Stimulated activated CD4-positive, alpha-beta T cell treated with anti-CD3 and anti-CD28 coated beads, Interleukin-4, amount 100 ng/mL, for 4 hours (primary cell): ENCODE measurements around the gene SHISA8.

Experiments
- DNase-seq, 2 experiments: peaks; one replicate each; pipeline ENCODE4 v3.0.0-alpha.2; 2020

Gene SHISA8

DNA sequence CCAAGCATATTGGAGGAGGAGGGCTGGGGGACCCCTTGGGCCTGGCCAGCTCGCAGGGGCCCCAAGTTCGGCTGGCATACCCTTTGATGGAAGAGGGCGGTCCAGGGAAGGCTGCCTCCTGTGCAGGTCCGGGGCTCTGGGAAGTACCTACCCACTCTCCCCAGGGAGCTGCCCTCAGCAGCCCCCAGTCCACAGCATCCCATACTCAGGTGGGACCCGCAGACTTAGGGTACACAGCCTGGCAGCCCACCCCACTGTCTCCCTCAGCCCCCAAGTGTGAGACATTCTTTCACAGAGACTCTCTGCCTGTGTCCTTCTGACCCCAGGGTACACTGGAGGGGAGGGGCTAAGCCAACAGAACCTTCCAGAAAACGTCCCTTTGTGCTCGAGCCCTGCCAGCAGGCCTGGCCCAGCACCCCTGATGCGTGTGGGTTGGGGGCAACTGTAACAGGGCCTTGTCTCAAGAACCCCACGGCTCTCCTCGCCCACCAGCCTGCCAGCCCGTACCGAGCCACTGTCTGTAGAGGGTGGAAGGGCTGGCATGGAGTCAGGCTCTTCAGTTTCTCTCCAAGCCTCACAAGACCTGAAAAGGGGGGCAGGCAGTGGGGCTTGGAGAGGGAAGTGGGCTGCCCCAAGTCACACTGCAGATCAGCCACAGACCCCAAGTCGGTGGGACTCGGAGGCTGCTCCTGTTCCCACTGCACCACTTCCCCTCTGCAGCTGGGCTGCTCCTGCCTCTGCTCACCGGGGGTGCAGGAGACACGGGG lies 18.7 kb upstream of the SHISA8 start:
- DNase-seq: no peak

DNA sequence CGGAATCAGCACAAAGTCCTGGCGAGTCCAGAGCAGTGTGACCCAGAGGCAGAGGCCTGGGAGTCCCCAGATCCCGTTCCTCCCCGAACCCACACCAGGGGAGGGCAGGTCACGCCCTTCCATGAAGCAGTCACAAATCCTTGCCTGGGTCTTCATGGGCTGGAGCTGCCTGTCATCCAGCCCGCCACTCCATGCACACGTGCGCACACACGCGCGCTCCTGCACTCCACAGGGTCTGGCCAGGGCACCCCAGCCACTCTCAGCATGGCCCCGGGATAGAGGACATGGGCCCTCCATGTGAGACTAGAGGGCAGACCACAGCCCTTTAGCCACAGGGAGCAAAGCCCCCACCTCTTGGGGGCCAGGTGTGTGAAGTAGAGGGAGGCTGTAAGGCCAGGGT lies 17.5 kb upstream of the SHISA8 start:
- no peak for DNase-seq

DNA sequence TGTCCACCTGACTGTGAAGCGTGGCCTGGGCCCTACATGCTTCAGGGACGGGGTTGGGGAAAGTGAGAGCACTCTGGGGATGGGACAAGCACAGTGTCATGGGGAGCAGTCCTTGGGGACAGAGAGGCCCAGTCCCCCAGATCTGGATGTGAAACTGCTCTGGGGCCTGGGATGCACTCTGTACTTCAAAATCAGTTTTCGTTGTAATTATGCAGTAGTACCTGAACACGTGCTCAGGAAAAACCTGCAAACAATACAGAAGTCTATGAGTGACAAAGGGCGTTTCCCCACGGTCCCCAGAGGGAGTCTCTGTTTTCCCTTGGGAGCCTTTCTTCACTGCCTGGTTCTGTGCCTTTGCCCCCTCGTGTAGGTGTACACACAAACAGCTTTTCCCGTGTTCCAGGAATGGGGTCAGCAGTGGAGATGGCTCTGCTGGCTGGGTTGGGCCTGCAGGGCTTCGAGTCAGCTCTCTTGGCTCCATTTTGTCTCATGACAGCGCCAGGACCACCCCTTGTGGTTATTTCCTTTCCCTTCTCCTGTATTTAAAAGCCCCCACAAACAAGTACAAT lies 16.9 kb upstream of the SHISA8 start:
- no peak for DNase-seq

DNA sequence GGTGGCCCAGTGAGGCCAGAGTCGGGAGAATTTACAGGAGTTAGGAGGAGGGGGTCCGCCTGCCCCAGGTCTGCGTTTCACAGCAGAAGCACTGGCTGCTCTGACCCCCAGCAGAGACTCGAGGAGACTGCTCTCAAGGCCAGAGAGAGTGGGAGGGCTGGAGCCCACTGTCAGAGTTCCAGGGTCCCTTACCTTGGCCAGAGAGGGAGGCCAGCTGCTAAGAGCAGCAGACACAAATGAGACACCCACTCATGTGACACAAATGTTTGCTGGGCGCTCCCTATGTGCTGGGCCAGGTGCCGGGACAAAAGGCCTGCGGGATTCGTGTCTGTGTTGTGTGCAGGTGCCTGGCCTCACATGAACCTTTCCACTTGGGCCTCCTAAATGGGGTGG lies 14.5 kb upstream of the SHISA8 start:
- DNase-seq: no peak

DNA sequence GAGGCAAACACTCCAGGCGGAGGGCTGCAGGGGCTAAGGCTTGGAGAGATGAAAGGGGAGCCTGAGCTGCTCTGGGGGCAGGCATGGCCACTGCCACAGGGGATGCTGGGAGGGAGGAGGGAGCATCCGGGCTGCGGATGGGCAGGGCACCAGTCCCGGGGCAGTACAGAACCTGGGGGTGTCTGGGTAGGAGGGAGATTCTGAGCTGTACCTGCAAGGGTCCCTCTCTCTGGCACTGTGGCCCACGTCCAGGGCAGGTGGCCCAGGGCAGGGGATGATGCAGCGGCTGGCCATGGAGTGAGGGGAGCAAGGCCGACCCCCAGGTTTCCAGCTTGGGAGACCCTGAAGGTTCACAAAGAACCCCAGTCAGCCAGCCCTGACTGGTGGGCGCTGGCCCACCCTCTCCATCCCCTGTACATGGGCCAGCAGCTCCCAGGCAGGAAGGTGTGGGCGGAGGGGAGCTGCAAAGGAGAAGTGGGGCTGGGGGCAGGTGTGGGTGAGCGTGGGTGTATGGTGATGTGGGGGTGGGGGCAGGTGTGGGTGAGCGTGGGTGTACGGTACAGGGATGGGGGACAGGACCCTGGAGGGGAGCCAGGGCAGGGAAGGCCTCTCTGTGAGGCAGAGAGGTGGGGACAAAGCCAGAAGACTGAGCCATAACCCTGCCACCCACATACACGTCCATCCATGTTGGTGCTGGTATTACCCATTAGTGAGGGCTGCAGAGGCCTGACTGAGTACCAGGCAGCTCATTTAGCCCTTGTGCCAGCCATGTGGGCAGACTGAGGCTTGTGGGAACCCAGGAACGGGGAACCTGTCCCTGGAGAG lies 13.9 kb upstream of the SHISA8 start:
- DNase-seq: no peak

DNA sequence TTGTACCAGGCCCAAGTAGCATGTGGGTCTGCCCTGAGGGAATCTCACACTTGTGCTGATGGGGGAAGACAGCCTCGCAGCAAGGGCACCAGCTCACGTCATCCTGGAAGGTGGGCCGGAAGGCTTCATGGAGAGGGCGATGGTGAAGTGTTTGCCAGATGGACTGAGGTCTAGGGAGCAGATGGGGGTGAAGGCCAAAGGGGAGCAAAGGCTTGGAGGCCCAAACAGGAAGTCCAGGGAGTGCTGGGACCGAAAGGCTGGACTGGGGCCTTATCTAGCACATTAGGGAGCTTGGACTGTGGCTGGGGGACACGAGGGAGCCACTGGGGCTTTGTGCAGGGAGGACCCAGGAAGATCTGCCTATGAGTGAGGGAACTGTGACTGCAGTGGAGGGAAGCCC lies 12.9 kb upstream of the SHISA8 start:
- no peak for DNase-seq

DNA sequence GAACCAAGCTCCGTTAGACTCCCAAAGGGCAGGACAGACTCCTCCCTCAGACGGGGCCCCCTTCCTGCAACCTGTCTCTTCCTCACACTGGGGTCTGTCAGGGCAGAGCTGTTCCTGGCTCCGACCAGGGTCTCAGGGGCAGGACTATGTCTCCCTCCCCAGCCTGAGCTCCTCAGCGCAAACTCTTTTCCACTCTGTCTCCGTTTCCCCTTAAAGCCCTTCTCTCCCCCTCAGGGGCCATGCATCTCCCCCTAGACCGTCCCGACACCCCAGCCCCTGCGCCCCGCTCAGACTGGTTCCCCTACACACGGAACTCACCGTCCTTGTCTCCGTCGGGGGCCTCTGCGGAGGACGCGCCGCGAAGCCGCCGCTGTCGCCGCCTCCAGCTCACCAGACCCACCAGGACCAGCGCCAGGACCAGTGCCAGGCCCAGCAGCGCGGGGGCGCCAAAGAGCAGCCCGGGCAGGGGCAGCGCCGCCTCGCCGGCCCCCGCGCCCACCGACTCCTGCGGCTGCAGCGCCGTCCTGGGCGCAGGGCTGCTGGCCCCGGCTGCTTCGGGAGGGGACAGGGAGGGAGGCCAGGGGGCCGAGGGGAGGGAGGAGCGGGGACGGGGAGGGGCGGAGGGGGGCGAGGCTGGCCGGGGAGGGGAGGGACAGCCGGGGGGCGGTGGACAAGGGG lies 11.0 kb upstream of the SHISA8 start:
- peak; percentile 68 to 78 for DNase-seq

DNA sequence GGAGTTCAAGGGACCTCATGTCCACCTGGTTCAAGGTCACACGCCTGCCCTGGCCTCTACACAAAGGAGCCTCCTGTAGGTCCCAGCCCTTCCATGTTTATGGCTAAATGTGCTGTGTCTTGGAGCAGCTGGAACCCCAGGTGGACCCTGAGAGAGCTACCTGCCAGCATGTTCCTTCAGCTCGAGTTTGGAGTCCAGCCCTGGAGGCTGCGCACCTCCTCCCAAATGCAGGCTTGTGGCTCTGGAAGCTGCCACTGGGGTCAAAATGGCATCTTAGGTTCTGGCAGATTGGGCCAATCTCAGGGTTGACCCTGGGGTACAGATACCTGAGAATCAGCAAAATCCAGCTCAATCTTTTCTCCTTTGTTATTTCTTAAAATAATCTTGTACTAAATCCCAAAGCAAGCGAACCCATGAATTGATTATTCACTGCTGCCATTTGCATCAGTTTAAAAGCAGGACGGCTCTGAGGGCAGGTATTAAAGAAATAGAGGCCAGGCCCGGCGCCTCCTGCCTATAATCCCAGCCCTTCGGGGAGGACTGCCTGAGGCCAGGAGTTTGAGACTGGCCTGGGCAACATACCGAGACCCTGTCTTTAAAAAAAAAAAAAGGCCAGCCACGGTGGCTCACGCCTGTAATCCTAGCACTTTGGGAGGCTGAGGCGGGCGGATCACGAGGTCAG lies 8.9 kb upstream of the SHISA8 start:
- DNase-seq: no peak

DNA sequence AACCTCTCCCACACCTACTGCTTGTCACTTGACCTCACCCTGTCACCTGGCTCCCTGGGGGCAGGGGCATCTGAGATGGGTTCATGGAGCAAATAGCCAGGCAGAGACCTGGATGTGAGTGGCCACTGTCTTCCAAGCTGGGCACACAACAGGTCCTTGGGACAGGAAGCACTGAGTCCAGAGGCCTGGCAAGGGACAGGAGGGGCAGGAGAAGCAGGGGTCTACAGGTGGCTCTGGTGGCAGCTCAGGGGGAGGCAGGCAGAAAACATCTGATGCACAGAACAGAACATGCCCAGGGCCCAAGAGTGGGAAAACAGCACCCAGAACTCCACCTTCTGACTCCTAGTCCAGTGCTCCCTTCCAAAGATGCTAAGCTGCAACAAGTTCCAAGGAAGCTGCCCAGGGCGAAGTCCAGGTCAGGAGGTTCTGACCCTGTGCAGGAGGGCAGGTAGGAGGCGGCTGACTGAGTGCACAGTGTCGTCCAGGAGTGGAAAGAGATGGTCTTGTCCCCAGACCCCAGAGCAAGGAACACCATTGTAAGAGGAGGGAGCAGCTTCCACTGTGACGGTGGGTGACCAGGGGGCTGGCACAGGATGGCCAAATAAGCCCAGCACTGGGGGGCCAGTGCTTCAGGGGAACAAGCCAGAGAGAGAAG lies 8.2 kb upstream of the SHISA8 start:
- DNase-seq: no peak

DNA sequence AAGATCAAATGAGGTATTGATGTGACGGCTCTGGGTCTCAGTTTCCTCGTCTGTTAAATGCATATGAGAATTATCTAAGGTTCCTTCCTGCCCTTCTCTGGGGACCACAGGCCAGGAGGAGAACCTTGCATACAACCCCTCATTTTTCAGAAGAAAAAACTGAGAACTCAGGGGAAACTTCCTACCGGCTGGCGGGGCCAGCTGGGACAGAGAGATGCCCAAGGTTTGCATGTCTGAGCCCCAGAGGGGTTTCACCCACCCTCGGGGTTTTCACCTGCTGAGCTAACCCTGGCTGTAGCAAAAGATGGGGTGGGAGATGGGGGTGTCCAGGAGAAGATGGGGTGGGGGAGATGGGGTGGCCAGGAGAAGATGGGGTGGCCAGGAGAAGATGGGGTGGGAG lies 7.5 kb upstream of the SHISA8 start:
- no peak for DNase-seq

DNA sequence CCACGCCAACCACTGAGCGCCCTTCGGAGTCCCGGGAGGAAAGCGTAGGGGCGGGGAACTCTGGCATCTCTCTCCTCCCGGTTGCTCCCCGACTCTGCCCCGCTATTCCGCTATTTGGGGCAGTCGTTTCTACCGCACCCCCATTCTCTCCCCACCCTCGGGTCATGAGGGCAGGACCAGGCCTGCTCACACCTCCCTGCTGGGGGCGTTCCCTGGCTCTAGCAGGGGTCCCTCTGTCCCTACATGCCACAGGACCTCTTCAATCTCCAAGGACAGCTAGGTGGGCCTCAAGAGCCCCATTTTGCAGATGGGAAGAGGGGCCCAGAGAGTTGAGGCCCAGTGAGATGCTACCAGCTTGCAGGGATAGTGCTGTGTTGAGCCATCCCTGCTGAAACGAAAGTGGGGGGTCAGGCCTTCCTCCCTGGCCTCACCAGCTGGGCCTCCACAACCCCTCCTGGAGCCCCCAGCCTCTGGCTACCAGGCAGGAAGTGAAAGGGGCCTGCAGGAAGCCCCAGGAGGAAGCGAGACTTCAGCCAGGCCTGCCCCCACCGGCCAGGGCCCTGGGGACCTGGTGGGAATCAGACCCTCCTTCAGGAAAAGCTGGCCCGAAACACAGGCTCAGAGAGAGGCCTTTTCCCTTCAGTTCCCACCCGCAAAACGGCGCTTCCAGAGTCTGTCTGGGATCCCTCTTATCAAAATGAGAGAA lies 5.5 kb upstream of the SHISA8 start:
- no peak for DNase-seq

DNA sequence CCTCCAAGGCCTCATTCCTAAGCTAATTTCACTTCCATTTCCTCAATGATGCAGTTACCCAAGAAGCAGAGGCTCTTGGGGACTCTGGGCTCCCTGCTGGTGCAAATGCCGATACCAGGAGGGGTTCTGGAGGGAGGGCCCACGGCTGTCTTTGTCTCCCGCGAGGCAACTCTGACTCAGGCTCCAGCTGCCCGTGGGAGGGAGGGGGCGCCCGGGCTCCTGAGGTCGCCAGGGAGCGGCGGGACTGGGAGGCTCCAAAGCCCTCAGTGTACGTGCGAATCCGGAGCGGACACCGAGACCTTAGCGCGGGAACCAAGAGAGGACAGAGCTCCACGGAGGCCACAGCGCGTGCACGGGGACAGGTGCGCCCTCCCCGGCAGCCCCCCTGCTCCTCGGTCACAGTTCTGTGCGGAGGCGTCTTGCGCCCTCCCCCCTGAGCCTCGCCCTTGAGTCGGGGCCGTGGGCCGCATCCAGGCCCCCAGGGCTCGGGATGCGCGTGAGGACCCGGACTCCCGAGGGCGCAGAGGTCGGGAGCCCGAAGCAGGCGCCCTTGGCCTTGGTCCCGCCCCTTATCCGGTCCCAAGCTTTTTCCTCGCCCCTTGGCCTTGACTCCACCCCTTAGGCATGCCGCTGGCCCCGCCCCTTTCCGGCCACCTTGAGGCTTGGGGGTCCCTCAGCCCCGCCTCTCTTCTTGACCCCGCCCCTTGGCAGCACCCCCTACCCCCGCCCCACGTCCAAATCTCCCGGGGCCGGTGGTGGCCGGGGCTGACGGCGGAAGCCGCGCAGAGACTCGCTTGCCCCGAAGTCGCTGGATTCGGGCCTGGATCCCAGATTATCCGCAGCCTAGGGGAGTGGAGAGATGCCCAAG lies 4.7 kb upstream of the SHISA8 start:
- DNase-seq: peak in 1 of 2 experiments; percentile 72

DNA sequence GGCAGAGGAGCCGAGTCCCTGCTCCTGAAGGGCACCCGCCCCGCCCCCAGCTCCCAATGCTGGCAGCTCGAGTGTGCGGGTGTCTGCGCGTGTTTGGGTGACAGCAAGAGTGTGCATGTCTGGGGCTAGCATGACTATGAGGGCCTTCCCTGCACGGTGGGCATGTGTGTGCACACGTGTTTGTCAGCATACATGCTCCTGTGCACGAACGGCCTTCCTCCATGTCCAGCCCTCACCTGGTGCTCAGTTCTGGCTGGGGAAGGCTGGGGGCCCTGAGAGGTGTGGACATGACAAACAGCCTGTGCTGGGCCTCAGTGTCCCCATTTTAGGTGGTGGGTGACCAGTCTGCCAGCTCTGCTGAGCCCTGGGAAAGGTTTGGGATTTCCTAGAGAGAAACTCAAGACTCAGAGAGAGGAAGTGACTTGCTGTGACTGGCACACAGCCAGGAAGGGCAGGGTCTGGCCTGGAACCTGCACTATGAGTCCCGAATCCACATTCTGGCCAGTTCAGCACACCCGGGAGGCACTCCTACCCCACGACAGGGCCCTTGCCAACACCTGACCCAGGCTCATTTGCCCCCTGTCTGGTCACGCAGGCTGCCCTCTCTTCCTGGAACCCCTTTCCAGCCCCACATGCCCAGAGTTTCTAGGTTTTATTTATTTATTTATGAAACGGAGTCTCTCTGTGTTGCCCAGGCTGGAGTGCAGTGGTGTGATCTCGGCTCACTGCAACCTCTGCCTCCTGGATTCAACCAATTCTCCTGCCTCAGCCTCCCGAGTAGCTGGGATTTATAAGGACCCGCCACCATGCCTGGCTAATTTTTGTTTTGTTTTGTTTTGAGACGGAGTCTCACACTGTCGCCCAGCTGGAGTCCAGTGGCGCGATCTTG lies 3.3 kb upstream of the SHISA8 start:
- no peak for DNase-seq

DNA sequence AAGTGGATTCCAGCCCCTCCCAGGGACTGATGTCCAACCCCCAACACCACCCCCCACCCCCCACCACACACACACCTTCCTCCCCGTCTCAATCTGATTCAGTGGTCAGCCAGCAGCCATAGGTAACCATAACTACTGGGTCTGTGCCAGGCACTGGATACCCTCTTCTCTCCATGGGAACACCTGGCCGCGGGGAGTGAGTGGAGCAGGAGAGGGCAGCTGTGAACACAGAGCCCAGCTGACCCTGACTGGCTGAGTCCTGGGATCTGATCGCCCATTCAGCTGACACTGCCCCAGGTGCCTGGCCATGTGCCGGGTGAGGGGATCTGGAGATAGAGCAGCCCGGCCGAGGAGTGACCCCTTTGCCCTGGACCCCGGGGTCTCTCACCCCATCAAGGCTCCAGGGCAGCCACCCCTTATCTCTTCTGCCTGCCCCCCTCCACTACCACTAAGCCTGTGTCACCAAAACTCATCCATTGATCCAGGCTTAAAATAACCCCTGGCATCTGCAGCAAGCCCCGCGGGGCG lies 2.6 kb upstream of the SHISA8 start:
- DNase-seq: no peak

DNA sequence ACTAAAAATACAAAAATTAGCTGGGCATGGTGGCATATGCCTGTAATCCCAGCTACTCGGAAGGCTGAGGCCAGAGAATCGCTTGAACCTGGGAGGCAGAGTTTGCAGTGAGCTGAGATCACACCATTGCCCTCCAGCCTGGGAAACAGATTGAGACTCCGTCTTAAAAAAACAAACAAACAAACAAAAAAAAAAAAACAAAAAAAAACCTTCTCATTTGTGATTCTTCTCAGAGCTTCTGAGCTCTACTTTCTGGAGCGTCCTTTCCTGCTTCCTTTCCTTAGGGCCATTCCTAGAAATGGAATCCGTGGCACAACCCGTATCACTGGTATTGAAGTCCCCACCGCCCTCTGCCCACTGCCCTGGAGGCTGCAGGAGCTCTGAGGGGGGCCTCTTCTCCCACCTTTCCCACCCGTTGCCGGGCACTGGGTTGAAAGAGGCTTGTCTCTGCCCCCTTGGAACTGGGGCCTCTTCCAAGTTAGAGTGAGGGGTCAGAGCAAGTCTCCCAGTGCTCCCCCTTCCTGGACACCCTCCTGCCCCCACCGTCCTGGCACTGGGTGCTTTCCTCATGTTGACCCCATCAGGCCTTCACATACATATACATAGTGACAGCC lies 2.0 kb upstream of the SHISA8 start:
- no peak for DNase-seq

DNA sequence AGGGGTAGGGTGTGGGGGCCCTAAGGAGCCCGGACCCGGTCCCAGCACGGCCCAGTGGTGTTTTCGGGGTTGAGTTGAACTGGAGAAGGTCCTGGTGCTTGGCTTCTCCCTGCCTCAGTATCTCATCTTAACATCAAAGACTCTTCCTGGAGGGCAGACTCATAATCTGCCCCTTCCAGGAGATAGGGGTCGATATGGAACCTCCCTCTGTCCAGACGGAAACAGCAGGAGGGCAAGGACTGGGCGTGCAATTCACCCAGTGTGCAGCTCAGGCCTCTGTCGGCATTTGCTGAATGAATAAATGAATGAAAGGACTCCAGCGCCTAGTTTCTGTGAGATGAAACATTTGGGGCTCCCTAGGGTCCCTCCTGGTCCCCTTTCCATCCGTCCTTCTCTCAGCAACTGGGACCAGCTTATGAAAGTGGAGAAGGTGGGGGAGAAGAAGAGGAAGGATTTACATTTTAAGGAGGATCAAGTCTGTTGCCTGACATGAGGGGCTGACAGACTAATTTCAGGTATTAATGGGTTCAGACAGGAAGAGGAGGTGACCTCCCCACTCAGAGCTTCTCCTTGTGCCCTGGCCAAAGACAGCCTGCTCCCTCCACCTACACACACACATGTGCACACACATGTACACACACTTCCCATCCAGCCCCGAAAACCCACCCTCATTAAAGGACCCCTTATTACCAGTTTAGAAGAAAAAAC lies 1.1 kb upstream of the SHISA8 start:
- no peak for DNase-seq

DNA sequence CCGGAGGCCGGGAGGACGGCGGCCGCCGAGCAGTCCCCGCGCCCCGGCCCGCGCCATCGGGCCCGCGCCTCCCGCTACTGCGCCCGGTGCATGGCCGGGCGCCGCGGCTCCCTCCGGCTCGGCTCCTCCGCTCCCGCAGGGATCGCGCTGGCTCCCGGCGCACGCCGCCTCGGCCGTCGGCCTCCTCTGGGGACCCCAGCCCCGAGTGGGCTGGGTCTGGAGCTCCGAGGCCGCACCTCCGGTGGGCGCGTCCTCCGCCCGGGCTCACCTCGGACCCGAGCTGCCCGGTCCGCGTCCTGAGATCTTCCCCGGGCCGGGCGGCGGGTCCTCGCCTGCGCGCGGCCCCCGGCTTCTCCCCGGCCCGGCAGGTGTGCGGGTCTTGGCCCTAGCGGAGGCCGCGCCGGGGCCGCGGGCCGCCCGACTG lies 251 bp downstream of the SHISA8 start:
- no peak for DNase-seq
